Neuronal stem cell (in vitro differentiated cells): ENCODE results near the gene THOC6.
"Not testable (repeated sequence)": the region's sequence is repeated elsewhere in the genome, so short reads cannot be mapped to it uniquely, and the experiment has no call there.

Source experiments
- DNase-seq: peaks from one replicate; pipeline ENCODE4 v3.0.0-alpha.2; 2013; ENCODE audit warnings: low spot score
- H2AFZ ChIP-seq: one replicate; pipeline ENCODE4 v1.6.1; 2013; ENCODE audit warnings: mild to moderate bottlenecking, low read length, inconsistent platforms
- H2AK5ac ChIP-seq: 2 replicates; pipeline ENCODE4 v1.6.1; 2013; ENCODE audit warnings: low read depth, mild to moderate bottlenecking, inconsistent platforms, low read length, moderate library complexity, mixed read lengths
- H2BK120ac ChIP-seq: 2 replicates; pipeline ENCODE4 v1.6.1; 2013; ENCODE audit warnings: low read depth, mild to moderate bottlenecking, inconsistent platforms, low read length, moderate library complexity, mixed read lengths
- H2BK12ac ChIP-seq: one replicate; pipeline ENCODE4 v1.6.1; 2013; ENCODE audit warnings: low read length, inconsistent platforms
- H2BK15ac ChIP-seq: 2 replicates; pipeline ENCODE4 v1.6.1; 2013; ENCODE audit warnings: mild to moderate bottlenecking, low read length, inconsistent platforms, mixed read lengths
- H2BK5ac ChIP-seq: one replicate; pipeline ENCODE4 v1.6.1; 2013; ENCODE audit warnings: inconsistent platforms, mild to moderate bottlenecking, low read length, moderate library complexity
- H3K14ac ChIP-seq: one replicate; pipeline ENCODE4 v1.6.1; 2013; ENCODE audit warnings: low read length, inconsistent platforms
- H3K18ac ChIP-seq: 2 replicates; pipeline ENCODE4 v1.6.1; 2013; ENCODE audit warnings: low read length, inconsistent platforms
- H3K23ac ChIP-seq: 2 replicates; pipeline ENCODE4 v1.6.1; 2013; ENCODE audit warnings: low read depth, mild to moderate bottlenecking, mixed read lengths, low read length, inconsistent platforms; ENCODE audit not compliant: poor library complexity
- H3K27ac ChIP-seq: replicated peaks from 3 replicates; pipeline ENCODE4 v1.5.1; 2013; ENCODE audit warnings: low read length, inconsistent platforms
- H3K27me3 ChIP-seq, 3 experiments: 2 replicates each; pipeline ENCODE4 v1.6.1; 2013; ENCODE audit warnings: low read length in 3 of 3, mild to moderate bottlenecking in 2 of 3, inconsistent platforms in 1 of 3, low read depth in 1 of 3, mixed read lengths in 1 of 3, moderate library complexity in 1 of 3; ENCODE audit not compliant: control insufficient read depth in 3 of 3, insufficient read depth in 3 of 3
- H3K36me3 ChIP-seq, 2 donors: replicated peaks in 1 of 2; 2 replicates each; pipeline ENCODE4 v1.6.1; 2013; ENCODE audit warnings: low read length in 2 of 2; ENCODE audit not compliant: control insufficient read depth in 2 of 2, insufficient read depth in 2 of 2
- H3K4ac ChIP-seq: 2 replicates; pipeline ENCODE4 v1.6.1; 2013; ENCODE audit warnings: inconsistent platforms, mild to moderate bottlenecking, low read length, moderate library complexity
- H3K4me1 ChIP-seq, 2 donors: 1 replicate in 1 of 2; 2 replicates in 1 of 2; pipeline ENCODE4 v1.6.1; 2013; ENCODE audit warnings: low read length in 2 of 2, low read depth in 1 of 2; ENCODE audit not compliant: control insufficient read depth in 2 of 2, insufficient read depth in 1 of 2
- H3K4me2 ChIP-seq: one replicate; pipeline ENCODE4 v1.6.1; 2013; ENCODE audit warnings: mild to moderate bottlenecking, low read length, inconsistent platforms; ENCODE audit not compliant: insufficient read depth, poor library complexity, severe bottlenecking
- H3K4me3 ChIP-seq, 2 donors: 2 replicates each; pipeline ENCODE4 v1.5.1; 2013; ENCODE audit warnings: low read length in 2 of 2, mild to moderate bottlenecking in 2 of 2, inconsistent platforms in 1 of 2, moderate library complexity in 1 of 2
- H3K79me1 ChIP-seq: one replicate; pipeline ENCODE4 v1.6.1; 2013; ENCODE audit warnings: low read depth, mild to moderate bottlenecking, inconsistent platforms, low read length, moderate library complexity
- H3K9ac ChIP-seq: one replicate; pipeline ENCODE4 v1.6.1; 2013; ENCODE audit warnings: mild to moderate bottlenecking, low read depth, low read length, inconsistent platforms; ENCODE audit not compliant: poor library complexity
- H3K9me3 ChIP-seq, 2 donors: replicated peaks in 1 of 2; 2 replicates each; pipeline versions ENCODE3 to v1.6.1; 2013; ENCODE audit warnings: low read length in 2 of 2, mild to moderate bottlenecking in 2 of 2, inconsistent platforms in 1 of 2, low read depth in 1 of 2, mixed read lengths in 1 of 2, moderate library complexity in 1 of 2; ENCODE audit not compliant: control insufficient read depth in 2 of 2, insufficient read depth in 1 of 2
- H4K8ac ChIP-seq: one replicate; pipeline ENCODE4 v1.6.1; 2013; ENCODE audit warnings: low read depth, mild to moderate bottlenecking, inconsistent platforms, low read length, moderate library complexity
- H4K91ac ChIP-seq: one replicate; pipeline ENCODE4 v1.6.1; 2013; ENCODE audit warnings: low read length, low read depth, mild to moderate bottlenecking, inconsistent platforms; ENCODE audit not compliant: poor library complexity
- WGBS, 2 donors: extraction: QIAGEN DNeasy Blood & Tissue Kit; methylation state at CpG; one replicate each; pipeline ENCODE4 v1.1.7; 2013; ENCODE audit warnings: missing lambda C conversion rate in 2 of 2, mixed read lengths in 1 of 2; ENCODE audit not compliant: insufficient read length in 2 of 2, insufficient replicate concordance in 1 of 2; ENCODE audit errors: extremely low coverage in 2 of 2; 5-methylcytosine and 5-hydroxymethylcytosine counted together

THOC6 gene

DNA sequence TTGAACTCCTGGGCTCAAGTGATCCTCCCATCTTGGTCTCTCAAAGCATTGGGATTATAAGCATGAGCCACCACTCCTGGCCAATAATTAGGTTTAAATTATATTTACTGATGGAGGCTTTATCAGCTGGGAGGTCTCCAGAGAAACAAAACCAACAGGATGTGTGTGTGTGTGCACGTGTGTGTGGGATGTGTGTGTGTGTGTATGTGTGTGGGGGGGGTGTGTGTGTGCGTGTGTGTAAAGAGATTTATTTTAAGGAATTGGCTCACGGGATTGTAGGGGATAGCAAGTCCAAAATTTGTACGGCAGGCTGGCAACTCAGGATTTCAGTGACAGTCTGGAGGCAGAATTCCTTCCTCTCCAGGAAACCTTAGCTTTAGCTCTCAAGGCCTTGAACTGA is 27.2 kb downstream of the THOC6 start:
- H3K79me1 ChIP-seq: no peaks in the 10 kb centered on the region
- H4K91ac ChIP-seq: no peak overlapping the region
- H3K36me3 ChIP-seq: peaks cover 7 to 12% of the 10 kb centered on the region in 2 donors
- H3K14ac ChIP-seq: no peak overlapping the region
- no peak overlapping the region for H4K8ac ChIP-seq
- no peak overlapping the region for H2BK12ac ChIP-seq
- 100% methylated on average over 1 of the region's 4 CpGs; no CpG with 5 or more reads in 1 of the 2 donors for WGBS, 2 donors
- peaks cover 0 to 2% of the 10 kb centered on the region in 2 donors for H3K9me3 ChIP-seq
- H3K27ac ChIP-seq: no peak overlapping the region
- H2AFZ ChIP-seq: no peak overlapping the region
- no peak overlapping the region for H2BK5ac ChIP-seq
- no peak overlapping the region for H3K23ac ChIP-seq
- no peak overlapping the region for H3K9ac ChIP-seq
- H2BK15ac ChIP-seq: no peak overlapping the region
- H3K4me3 ChIP-seq: no peak overlapping the region
- peaks cover 8 to 39% (median 25%) of the 10 kb centered on the region in 3 experiments for H3K27me3 ChIP-seq
- no peaks in the 10 kb centered on the region for H3K4me1 ChIP-seq
- H2BK120ac ChIP-seq: peak overlapping the region; percentile 87
- H3K18ac ChIP-seq: no peak overlapping the region
- peak overlapping the region; percentile 28 for H2AK5ac ChIP-seq
- no peak overlapping the region for H3K4me2 ChIP-seq
- no peak overlapping the region for H3K4ac ChIP-seq
- DNase-seq: no peak

DNA sequence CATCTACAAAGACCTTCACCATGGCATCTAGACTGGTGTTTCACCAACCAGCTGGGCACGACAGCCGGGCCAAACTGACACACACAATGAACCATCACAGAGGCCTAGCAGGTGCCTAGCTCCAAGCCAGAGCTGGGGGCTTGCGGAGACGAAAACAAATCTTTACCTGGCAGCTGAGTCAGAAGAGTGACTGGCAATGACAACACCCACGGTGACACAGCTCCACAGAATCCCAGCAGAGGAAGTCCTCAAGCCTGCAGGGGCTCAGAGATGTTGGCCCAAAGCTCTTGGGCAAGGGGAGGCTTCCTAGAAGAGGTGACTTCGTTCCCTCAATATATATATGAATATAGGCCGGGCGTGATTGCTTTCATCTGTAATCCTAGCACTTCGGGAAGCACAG is 27.7 kb downstream of the THOC6 start:
- Histone ChIP-seq H4K91ac (no peak overlapping the region), H2BK5ac (no peak overlapping the region), H2BK12ac (no peak overlapping the region), H2AK5ac (peak overlapping the region; percentile 28), H2BK120ac (no peak overlapping the region), H3K27me3 (peaks cover 6 to 34% (median 22%) of the 10 kb centered on the region in 3 experiments), H3K9ac (no peak overlapping the region), H3K4ac (no peak overlapping the region), H3K27ac (no peak overlapping the region), H4K8ac (no peak overlapping the region), H3K36me3 (peaks cover 7 to 12% of the 10 kb centered on the region in 2 donors), H3K18ac (no peak overlapping the region), H3K23ac (no peak overlapping the region), H3K4me2 (no peak overlapping the region), H3K4me1 (no peaks in the 10 kb centered on the region), H2AFZ (no peak overlapping the region), H3K9me3 (peaks cover 0 to 2% of the 10 kb centered on the region in 2 donors), H2BK15ac (no peak overlapping the region), H3K4me3 (no peak overlapping the region), H3K14ac (no peak overlapping the region), H3K79me1 (no peaks in the 10 kb centered on the region)
- no peak for DNase-seq
- WGBS, 2 donors: no CpG with 5 or more reads among the region's 9 CpGs

DNA sequence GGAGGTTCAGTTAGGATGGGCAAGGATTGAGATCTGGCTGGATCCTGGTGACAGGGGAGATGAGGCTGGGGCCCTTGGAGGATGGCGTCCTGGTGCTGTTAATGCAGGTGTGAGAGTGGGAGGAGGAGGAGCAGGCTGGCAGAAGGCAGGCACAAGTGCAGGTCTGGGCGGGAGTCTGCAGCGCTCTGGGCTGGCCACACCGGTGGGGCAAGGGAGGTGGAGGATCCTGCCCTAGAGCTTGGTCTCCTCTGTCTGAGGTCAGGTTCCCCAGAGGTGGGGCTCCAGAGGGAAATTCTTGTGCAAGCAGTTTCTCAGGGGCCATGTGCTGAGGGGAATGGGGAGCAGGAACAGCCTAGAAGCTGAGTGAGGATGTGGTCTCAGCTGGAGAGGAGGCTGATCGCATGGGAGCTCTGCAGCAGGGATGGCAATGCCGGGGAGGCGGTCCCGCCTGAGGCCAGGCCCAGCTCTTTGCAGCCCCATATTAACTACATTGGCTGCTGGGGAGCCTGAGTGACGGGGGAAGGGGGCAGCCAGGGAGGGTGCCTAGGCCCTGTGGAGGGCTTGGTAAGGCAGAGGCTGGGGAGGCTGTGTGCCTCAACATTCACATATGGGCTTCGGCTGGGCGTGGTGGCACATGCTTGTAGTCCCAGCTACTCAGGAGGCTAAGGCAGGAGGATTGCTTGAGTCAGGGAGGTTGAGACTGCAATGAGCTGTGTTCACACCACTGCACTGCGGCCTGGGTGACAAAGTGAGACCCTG is 28.9 kb downstream of the THOC6 start:
- DNase-seq, H3K23ac ChIP-seq, H4K91ac ChIP-seq, H3K18ac ChIP-seq, H2BK120ac ChIP-seq, H2BK5ac ChIP-seq, H2BK15ac ChIP-seq, H3K14ac ChIP-seq, H3K4me2 ChIP-seq, H3K9ac ChIP-seq, H3K27ac ChIP-seq, H2BK12ac ChIP-seq, H3K4ac ChIP-seq, H4K8ac ChIP-seq, H3K4me1 ChIP-seq, H2AK5ac ChIP-seq, H3K9me3 ChIP-seq, H2AFZ ChIP-seq, H3K4me3 ChIP-seq, H3K79me1 ChIP-seq: not testable (repeated sequence)
- no CpG with 5 or more reads among the region's 12 CpGs for WGBS, 2 donors
- Histone ChIP-seq H3K36me3 (peaks cover 7 to 12% of the 10 kb centered on the region in 2 donors), H3K27me3 (peaks cover 0 to 27% (median 9%) of the 10 kb centered on the region in 3 experiments)

DNA sequence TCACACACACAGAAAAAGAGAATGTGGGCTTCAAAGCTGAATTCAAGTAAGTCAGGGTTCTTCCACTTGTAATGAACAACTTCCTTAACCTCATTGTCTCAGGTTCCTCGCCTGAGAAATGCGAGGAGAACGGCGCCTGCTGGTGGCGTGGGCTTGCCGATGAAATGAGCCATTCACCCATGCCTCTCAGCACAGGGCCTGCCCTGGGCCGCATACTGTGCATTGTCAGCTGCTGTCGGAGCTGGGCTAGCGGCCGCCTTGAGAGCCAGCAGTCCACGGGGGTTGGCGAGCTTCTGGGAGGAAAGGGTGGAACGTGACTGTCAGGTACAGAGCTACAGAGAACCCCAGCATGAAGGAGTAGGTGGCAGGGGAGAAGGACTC is 29.5 kb downstream of the THOC6 start:
- H3K4me1 ChIP-seq, H3K27ac ChIP-seq, H4K8ac ChIP-seq, H3K9ac ChIP-seq, H4K91ac ChIP-seq, H3K9me3 ChIP-seq, H2AFZ ChIP-seq, H2BK120ac ChIP-seq, DNase-seq, H3K79me1 ChIP-seq, H3K4me2 ChIP-seq, H2AK5ac ChIP-seq, H3K4ac ChIP-seq, H3K18ac ChIP-seq, H2BK5ac ChIP-seq, H3K4me3 ChIP-seq, H2BK12ac ChIP-seq, H3K23ac ChIP-seq, H2BK15ac ChIP-seq, H3K14ac ChIP-seq: not testable (repeated sequence)
- WGBS, 2 donors: no CpG with 5 or more reads among the region's 13 CpGs
- H3K27me3 ChIP-seq: peaks cover 0 to 27% (median 5%) of the 10 kb centered on the region in 3 experiments
- peaks cover 7 to 12% of the 10 kb centered on the region in 2 donors for H3K36me3 ChIP-seq
